B cell (primary cell): ENCODE data around the gene ZDHHC7. TPM values are rescaled to one million over a fixed set of nuclear protein-coding genes. Genes with fewer than 3 reads are reported as not detected.

Experiments used
- ATAC-seq: fragments of 200-7000 bp; cut with Tn5 transposase; one replicate; pipeline ENCODE4 v1.10.0; 2021; ENCODE audit warnings: low read depth, mild to moderate bottlenecking, moderate number of reproducible peaks, moderate library complexity
- CTCF ChIA-PET: fragments of 350-600 bp; sonication (Branson Sonifier 250); formaldehyde crosslinking; loops from one replicate; lab custom pipeline; 2021; ENCODE audit warnings: antibody characterized with exemption, inconsistent platforms; lab: Charles Lee
- POLR2A ChIA-PET: fragments of 350-600 bp; sonication (Branson Sonifier 250); formaldehyde crosslinking; loops from one replicate; lab custom pipeline; 2021; ENCODE audit warnings: antibody characterized with exemption; lab: Charles Lee
- DNase-seq: peaks from one replicate; pipeline ENCODE4 v3.0.0; 2013
- H2AFZ ChIP-seq: 2 replicates; pipeline ENCODE4 v1.6.1; 2012; ENCODE audit warnings: mild to moderate bottlenecking, low read depth, low read length; ENCODE audit not compliant: insufficient read depth, poor library complexity, severe bottlenecking
- H3K27ac ChIP-seq, 2 donors: 1 replicate in 1 of 2; 2 replicates in 1 of 2; pipeline ENCODE4 v1.5.1; 2012 to 2013; ENCODE audit warnings: low read length in 2 of 2, mild to moderate bottlenecking in 2 of 2, moderate library complexity in 1 of 2
- H3K27me3 ChIP-seq, 4 experiments: fragments of 200-600 bp in 1 of 4; sonication (generic) in 1 of 4; replicated peaks in 1 of 4; 1 replicate in 2 of 4; 2 replicates in 2 of 4; pipeline versions ENCODE4 v1.6.1 to v1.7.0; 2013 to 2016; ENCODE audit warnings: low read length in 3 of 4, mild to moderate bottlenecking in 2 of 4, mixed read lengths in 1 of 4, moderate library complexity in 1 of 4; ENCODE audit not compliant: insufficient read depth in 4 of 4, control insufficient read depth in 3 of 4; ENCODE audit errors: control extremely low read depth in 1 of 4
- H3K36me3 ChIP-seq, 2 experiments: replicated peaks in 1 of 2; 1 replicate in 1 of 2; 2 replicates in 1 of 2; pipeline versions ENCODE4 v1.6.1 to v1.7.1; 2013; ENCODE audit warnings: low read length in 1 of 2; ENCODE audit not compliant: insufficient read depth in 2 of 2, control insufficient read depth in 1 of 2; ENCODE audit errors: control extremely low read depth in 1 of 2, extremely low read depth in 1 of 2
- H3K4me1 ChIP-seq, 2 donors: fragments of 200-600 bp in 1 of 2; sonication (generic) in 1 of 2; 1 replicate in 1 of 2; 2 replicates in 1 of 2; pipeline versions ENCODE4 v1.5.1 to v1.6.1; 2013 to 2017; ENCODE audit warnings: low read length in 2 of 2; ENCODE audit not compliant: control insufficient read depth in 2 of 2, insufficient read depth in 2 of 2
- H3K4me2 ChIP-seq: replicated peaks from 2 replicates; pipeline ENCODE3; 2012; ENCODE audit warnings: mild to moderate bottlenecking, low read depth, low read length; ENCODE audit not compliant: poor library complexity, severe bottlenecking
- H3K4me3 ChIP-seq, 5 experiments: fragments of 200-600 bp in 1 of 5; sonication (generic) in 1 of 5; 1 replicate in 3 of 5; 2 replicates in 2 of 5; pipeline versions ENCODE4 v1.5.1 to v1.7.0; 2011 to 2016; ENCODE audit warnings: low read length in 4 of 5, mild to moderate bottlenecking in 4 of 5, low read depth in 2 of 5, control low read depth in 1 of 5, moderate library complexity in 1 of 5; ENCODE audit not compliant: insufficient read depth in 1 of 5; ENCODE audit errors: control extremely low read depth in 1 of 5, extremely low read depth in 1 of 5
- H3K79me2 ChIP-seq: fragments of 200-600 bp; sonication (generic); one replicate; pipeline ENCODE4 v1.6.0; 2016; ENCODE audit warnings: low read length; ENCODE audit not compliant: control insufficient read depth, insufficient read depth
- H3K9ac ChIP-seq: fragments of 200-600 bp; sonication (generic); 2 replicates; pipeline ENCODE4 v1.6.1; 2017; ENCODE audit warnings: mild to moderate bottlenecking, low read length, moderate library complexity
- H3K9me3 ChIP-seq, 3 donors: one replicate each; pipeline versions ENCODE4 v1.6.1 to v1.7.1; 2013; ENCODE audit warnings: low read length in 2 of 3; ENCODE audit not compliant: control insufficient read depth in 2 of 3, insufficient read depth in 1 of 3; ENCODE audit errors: control extremely low read depth in 1 of 3
- H4K20me1 ChIP-seq: 2 replicates; pipeline ENCODE4 v1.6.0; 2012; ENCODE audit warnings: mild to moderate bottlenecking, low read length; ENCODE audit not compliant: insufficient read depth, control insufficient read depth, poor library complexity, severe bottlenecking
- H3K27ac Mint-ChIP-seq: one replicate; pipeline ENCODE4 v1.8.0; 2021; ENCODE audit warnings: mixed read lengths
- H3K27me3 Mint-ChIP-seq: one replicate; pipeline ENCODE4 v1.8.0; 2021; ENCODE audit warnings: mixed read lengths
- H3K4me1 Mint-ChIP-seq: one replicate; pipeline ENCODE4 v1.8.0; 2021; ENCODE audit warnings: mixed read lengths
- H3K4me3 Mint-ChIP-seq: one replicate; pipeline ENCODE4 v1.8.0; 2021; ENCODE audit warnings: mixed read lengths
- H3K9me3 Mint-ChIP-seq: one replicate; pipeline ENCODE4 v1.8.0; 2022; ENCODE audit warnings: mixed read lengths; ENCODE audit not compliant: insufficient read depth
- CTCF ChIP-seq: fragments of 200-600 bp; IDR thresholded peaks from one replicate; pipeline ENCODE4 v1.8.0; 2022; ENCODE audit warnings: antibody characterized with exemption, mild to moderate bottlenecking
- EZH2 ChIP-seq: IDR thresholded peaks from 2 replicates; pipeline ENCODE4 v1.6.1; 2012; ENCODE audit warnings: borderline replicate concordance, low read depth, mild to moderate bottlenecking, moderate library complexity, low read length; ENCODE audit not compliant: insufficient read depth, poor library complexity, severe bottlenecking
- WGBS: methylation state at CpG from one replicate; pipeline ENCODE4 v1.1.5; 2013; ENCODE audit warnings: missing lambda C conversion rate; ENCODE audit not compliant: insufficient coverage; 5-methylcytosine and 5-hydroxymethylcytosine counted together
- intact Hi-C: fragments of 100-400 bp; cut with micrococcal nuclease; formaldehyde crosslinking; loops from one replicate; pipeline ENCODE4 v1.10.0; 2022
- polyA plus RNA-seq: library from polyadenylated mRNA; depleted of rRNA; stranded (reverse); fragments of >200 nt; gene quantifications from 2 replicates; pipeline ENCODE4 v1.2.3, GENCODE V29; 2012
- total RNA-seq, 2 donors: library from RNA; stranded (reverse); fragments of 120-200 nt in 1 of 2; gene quantifications; 1 replicate in 1 of 2; 2 replicates in 1 of 2; pipeline versions ENCODE4 v1.2.3 to v1.2.4, GENCODE V29; 2013 to 2022

ZDHHC7 gene
- total and polyA plus RNA-seq, 2 donors (not counting 1 experiment from before 2014, with no cell fraction given), result 25.2 to 36.1 TPM

- no peak overlapping the region for H3K27ac ChIP-seq
- Mint-ChIP-seq H3K4me1 (no peaks in the 10 kb centered on the region), H3K27me3 (peaks cover 3% of the 10 kb centered on the region), H3K9me3 (no peaks in the 10 kb centered on the region), H3K27ac (no peak overlapping the region), H3K4me3 (no peak overlapping the region)
- no peak overlapping the region for H3K4me2 ChIP-seq
- H3K9me3 ChIP-seq, result peaks cover 0 to 3% (median 0%) of the 10 kb centered on the region in 3 donors
- H3K4me3 ChIP-seq, result no peak overlapping the region
- H3K79me2 ChIP-seq, result no peaks in the 10 kb centered on the region
- H3K9ac ChIP-seq, result no peak overlapping the region
- TF ChIP-seq CTCF (no peak), EZH2 (no peak)
- H3K36me3 ChIP-seq, result no peaks in the 10 kb centered on the region
- no peaks in the 10 kb centered on the region for H3K4me1 ChIP-seq
- ChIA-PET POLR2A (no interaction called here), CTCF (no interaction called here)
- DNase-seq (no peak), ATAC-seq (no peak)
- H2AFZ ChIP-seq, result no peak overlapping the region
- intact Hi-C loops, result no loop called here
- 94% methylated on average over 15 of the region's 19 CpGs for WGBS
- no peaks in the 10 kb centered on the region for H4K20me1 ChIP-seq
- H3K27me3 ChIP-seq, result peaks cover 0 to 3% (median 0%) of the 10 kb centered on the region in 4 experiments
Measured at GRCh38 chr16:84964386-84965128, 46.8 kb downstream of the ZDHHC7 start.

GRCh38 chr16:84963066-84963465, 48.3 kb downstream of the ZDHHC7 start:
- Histone ChIP-seq H3K4me1 (no peaks in the 10 kb centered on the region), H3K36me3 (no peaks in the 10 kb centered on the region), H3K27ac (no peak overlapping the region), H3K4me2 (no peak overlapping the region), H3K9me3 (peaks cover 0 to 3% (median 0%) of the 10 kb centered on the region in 3 donors), H4K20me1 (no peaks in the 10 kb centered on the region), H3K79me2 (no peaks in the 10 kb centered on the region), H2AFZ (no peak overlapping the region), H3K27me3 (no peaks in the 10 kb centered on the region), H3K9ac (no peak overlapping the region), H3K4me3 (no peak overlapping the region)
- Mint-ChIP-seq H3K4me1 (no peaks in the 10 kb centered on the region), H3K9me3 (no peaks in the 10 kb centered on the region), H3K27me3 (peaks cover 3% of the 10 kb centered on the region), H3K27ac (no peak overlapping the region), H3K4me3 (no peak overlapping the region)
- intact Hi-C loops, result no loop called here
- DNase-seq, result no peak
- TF ChIP-seq EZH2 (no peak), CTCF (no peak)
- WGBS, result 94% methylated on average over 3 of the region's 8 CpGs
- ChIA-PET CTCF (no interaction called here), POLR2A (no interaction called here)
- no peak for ATAC-seq
